OCI-LY3 (cell line): ENCODE results near the gene CAPG.
"Not testable (repeated sequence)": the region's sequence is repeated elsewhere in the genome, so short reads cannot be mapped to it uniquely, and the experiment has no call there.

Experiments
- CTCF ChIP-seq: fragments of 200-600, 300-600 bp; sonication (generic); IDR thresholded peaks from 2 replicates; pipeline ENCODE4 v1.5.1; 2014; ENCODE audit warnings: antibody characterized with exemption, low read length, low read depth
- EZH2phosphoT487 ChIP-seq: fragments of 200-600 bp; shearing (Covaris generic); IDR thresholded peaks from 2 replicates; pipeline ENCODE4 v1.6.1; 2018; ENCODE audit warnings: antibody characterized with exemption, mixed run types, low read depth

GRCh38 chr2:85362653-85363387 is 47.3 kb downstream of the CAPG start:
- not testable (repeated sequence) for TF ChIP-seq CTCF, EZH2phosphoT487
